ENCODE data around the gene DDX10. TPM values are rescaled to one million over a fixed set of nuclear protein-coding genes. Genes with fewer than 3 reads are reported as not detected.
"Not testable (repeated sequence)": the region's sequence is repeated elsewhere in the genome, so short reads cannot be mapped to it uniquely, and the experiment has no call there.

The DDX10 gene
- total and polyA plus RNA-seq, 7 donors, result 10.0 to 18.0 (median 11.4) TPM

DNA sequence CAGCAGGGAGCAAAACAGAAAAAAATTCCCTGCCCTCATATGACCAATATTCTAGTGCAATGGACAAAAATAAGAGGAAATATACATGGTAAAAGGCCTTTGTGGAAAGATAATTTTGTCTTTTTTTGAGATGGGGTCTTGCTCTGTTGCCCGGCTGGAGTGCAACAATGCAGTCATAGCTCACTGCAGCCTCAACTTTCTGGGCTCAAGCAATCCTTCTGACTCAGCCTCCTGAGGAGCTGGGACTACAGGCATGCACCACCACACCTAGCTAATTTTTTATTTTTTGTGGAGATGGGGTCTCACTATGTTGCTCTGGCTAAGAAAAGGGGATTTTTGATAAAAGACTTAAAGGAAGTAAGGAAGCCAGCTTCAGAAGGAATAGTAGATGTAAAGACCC lies 25.7 kb upstream of the DDX10 start:
- intact Hi-C loops (cut with DNase I), result no loop called here

DNA sequence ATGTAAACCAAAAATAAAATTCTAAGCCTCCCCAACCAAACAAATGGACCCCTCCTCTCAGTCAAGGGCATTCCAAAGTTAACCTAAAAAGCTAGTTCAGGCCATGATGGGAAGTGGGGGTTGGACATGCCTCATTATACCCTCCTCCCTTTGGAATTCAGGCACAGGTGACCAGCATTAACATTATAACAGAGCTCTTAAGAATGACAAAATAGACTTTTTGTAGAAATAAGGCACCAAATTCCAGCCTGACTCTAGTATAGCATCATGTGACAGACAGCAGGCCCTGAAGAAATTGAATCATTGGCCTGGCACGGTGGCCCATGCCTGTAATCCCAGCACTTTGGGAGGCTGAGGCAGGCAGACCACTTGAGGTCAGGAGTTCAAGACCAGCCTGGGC lies 23.1 kb upstream of the DDX10 start:
- 39 to 48% (median 39%) methylated on average over 1 of the region's 1 CpG for WGBS, 3 donors

More for the DNA sequence above, 25.7 kb upstream of the DDX10 start:
- TF ChIP-seq CTCF (IDR thresholded peaks at IDR 0.05), result no peak
- H3K4me1 ChIP-seq, result no peaks in the 10 kb centered on the region
- no peaks in the 10 kb centered on the region for H3K9me3 ChIP-seq
- no peak overlapping the region for H3K27ac ChIP-seq
- no peaks in the 10 kb centered on the region for H3K27me3 ChIP-seq (ENCODE audit: insufficient read depth in 3 of 3, low read length in 2 of 3)
- no peak overlapping the region for H3K4me3 ChIP-seq
- H3K36me3 ChIP-seq (ENCODE audit: insufficient read depth in 1 of 2, low read depth in 1 of 2), result no peaks in the 10 kb centered on the region
- ATAC-seq, result no peak
- 91 to 95% (median 91%) methylated on average over 1 of the region's 1 CpG for WGBS, 3 donors
- DNase-seq, result no peak

DNA sequence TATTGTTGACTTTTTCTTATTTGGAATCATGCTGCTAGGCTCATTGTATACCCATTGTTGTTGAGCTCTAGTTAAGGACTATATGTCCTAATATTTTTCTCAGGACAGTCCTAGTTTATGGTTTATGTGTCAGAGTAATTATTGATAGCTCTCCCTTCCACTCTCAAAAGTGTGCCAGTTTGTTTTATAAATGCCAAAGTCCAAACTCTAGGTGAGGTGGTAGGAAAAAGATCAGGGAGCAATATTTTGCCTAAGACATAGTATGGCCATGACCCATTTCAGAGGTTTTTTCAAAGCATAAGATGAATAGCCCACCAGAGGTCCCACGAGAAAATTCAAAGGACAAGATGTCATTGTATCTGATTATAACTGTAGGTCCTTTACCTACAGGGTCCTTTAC lies 20.9 kb upstream of the DDX10 start:
- DNase-seq, result no peak
- intact Hi-C loops (cut with DNase I), result loop anchor here (10.0 kb wide), 3 partner anchors 149 to 299 kb away; partner anchors contain the start of gene POGLUT3 (in 1 of the 2)
- no peak for ATAC-seq
- no peaks in the 10 kb centered on the region for H3K36me3 ChIP-seq (ENCODE audit: insufficient read depth in 1 of 2, low read depth in 1 of 2)
- no peak overlapping the region for H3K27ac ChIP-seq
- no peaks in the 10 kb centered on the region for H3K27me3 ChIP-seq (ENCODE audit: insufficient read depth in 3 of 3, low read length in 2 of 3)
- 71 to 83% (median 82%) methylated on average over 1 of the region's 1 CpG for WGBS, 3 donors
- no peaks in the 10 kb centered on the region for H3K9me3 ChIP-seq
- TF ChIP-seq CTCF (IDR thresholded peaks at IDR 0.05), result no peak
- peaks cover 3% of the 10 kb centered on the region for H3K4me1 ChIP-seq
- H3K4me3 ChIP-seq, result no peak overlapping the region

More for the DNA sequence above, 23.1 kb upstream of the DDX10 start:
- H3K27ac ChIP-seq; H3K27me3 ChIP-seq (ENCODE audit: insufficient read depth in 3 of 3, low read length in 2 of 3); H3K36me3 ChIP-seq (ENCODE audit: insufficient read depth in 1 of 2, low read depth in 1 of 2); ATAC-seq; H3K4me1 ChIP-seq; H3K4me3 ChIP-seq; DNase-seq; H3K9me3 ChIP-seq: not testable (repeated sequence)
- intact Hi-C loops (cut with DNase I), result loop anchor here (10.0 kb wide), 3 partner anchors 147 to 297 kb away; partner anchors contain the start of gene POGLUT3 (in 1 of the 2)

- no peak for TF ChIP-seq CTCF (IDR thresholded peaks at IDR 0.05)
- DNase-seq (no peak), ATAC-seq (no peak)
- intact Hi-C loops (cut with DNase I), result loop anchor here (5.0 to 10.0 kb wide), 4 partner anchors 151 to 639 kb away; partner anchors contain the start of genes CUL5 (in 1 of the 2) and POGLUT3 (in 1 of the 2)
- H3K9me3 ChIP-seq, result no peaks in the 10 kb centered on the region
- 58 to 65% (median 60%) methylated on average over 2 of the region's 2 CpGs for WGBS, 3 donors
- no peak overlapping the region for H3K27ac ChIP-seq
- H3K4me3 ChIP-seq, result no peak overlapping the region
- no peaks in the 10 kb centered on the region for H3K27me3 ChIP-seq (ENCODE audit: insufficient read depth in 3 of 3, low read length in 2 of 3)
- H3K36me3 ChIP-seq (ENCODE audit: insufficient read depth in 1 of 2, low read depth in 1 of 2), result no peaks in the 10 kb centered on the region
- peaks cover 3% of the 10 kb centered on the region for H3K4me1 ChIP-seq
These were observed 18.9 kb upstream of the DDX10 start for GRCh38 chr11:108645970-108646369.

GRCh38 chr11:108647387-108647700 lies 17.5 kb upstream of the DDX10 start:
- ATAC-seq, result no peak
- no peaks in the 10 kb centered on the region for H3K27me3 ChIP-seq (ENCODE audit: insufficient read depth in 3 of 3, low read length in 2 of 3)
- peaks cover 3% of the 10 kb centered on the region for H3K4me1 ChIP-seq
- intact Hi-C loops (cut with DNase I), result loop anchor here (5.0 to 10.0 kb wide), 4 partner anchors 153 to 640 kb away; partner anchors contain the start of genes CUL5 (in 1 of the 2) and POGLUT3 (in 1 of the 2)
- no peak for TF ChIP-seq CTCF (IDR thresholded peaks at IDR 0.05)
- WGBS, 3 donors, result 27 to 70% (median 43%) methylated on average over 3 of the region's 3 CpGs
- peak overlapping the region; percentile 34 for H3K27ac ChIP-seq
- no peaks in the 10 kb centered on the region for H3K36me3 ChIP-seq (ENCODE audit: insufficient read depth in 1 of 2, low read depth in 1 of 2)
- H3K4me3 ChIP-seq, result no peak overlapping the region
- H3K9me3 ChIP-seq, result no peaks in the 10 kb centered on the region
- no peak for DNase-seq

Measured in psoas muscle (tissue), 8 donors.